Karpas-422 (cell line): Measurements from ENCODE around the gene ZFAND3. TPM values are rescaled to one million over a fixed set of nuclear protein-coding genes. Genes with fewer than 3 reads are reported as not detected.

ENCODE experiments used
- DNase-seq: peaks from one replicate; pipeline ENCODE4 v3.0.0-alpha.2; 2015
- H2AFZ ChIP-seq: fragments of 200-600 bp; sonication (generic); 2 replicates; pipeline ENCODE4 v1.6.1; 2014; ENCODE audit warnings: antibody characterized with exemption, low read length, mixed read lengths
- H3K27ac ChIP-seq: fragments of 200-600 bp; sonication (generic); 2 replicates; pipeline ENCODE4 v1.5.1; 2014; ENCODE audit warnings: mild to moderate bottlenecking, low read length, moderate library complexity
- H3K27me3 ChIP-seq: fragments of 200-600 bp; sonication (generic); 2 replicates; pipeline ENCODE4 v1.6.1; 2014; ENCODE audit warnings: low read length, mixed read lengths
- H3K36me3 ChIP-seq: fragments of 200-600 bp; sonication (generic); 2 replicates; pipeline ENCODE4 v1.6.1; 2014; ENCODE audit warnings: low read length, mixed read lengths; ENCODE audit not compliant: insufficient read depth
- H3K4me1 ChIP-seq: fragments of 200-600 bp; sonication (generic); 2 replicates; pipeline ENCODE4 v1.6.1; 2014; ENCODE audit warnings: mild to moderate bottlenecking, low read length, mixed read lengths
- H3K4me2 ChIP-seq: fragments of 200-600 bp; sonication (generic); 2 replicates; pipeline ENCODE4 v1.6.1; 2014; ENCODE audit warnings: low read length, low read depth, mild to moderate bottlenecking; ENCODE audit not compliant: poor library complexity, severe bottlenecking
- H3K4me3 ChIP-seq: fragments of 200-600 bp; sonication (generic); 2 replicates; pipeline ENCODE4 v1.5.1; 2014; ENCODE audit warnings: mild to moderate bottlenecking, antibody characterized with exemption, low read length, mixed read lengths
- H3K79me2 ChIP-seq: fragments of 200-600 bp; sonication (generic); 2 replicates; pipeline ENCODE4 v1.6.1; 2014; ENCODE audit warnings: mild to moderate bottlenecking, low read length, mixed read lengths
- H3K9ac ChIP-seq: fragments of 200-600 bp; sonication (generic); 2 replicates; pipeline ENCODE4 v1.6.0; 2014; ENCODE audit warnings: low read length
- H3K9me2 ChIP-seq: fragments of 200-600 bp; sonication (generic), shearing (Covaris generic); replicated peaks from 2 replicates; pipeline ENCODE4 v1.6.0; 2014; ENCODE audit warnings: mild to moderate bottlenecking, low read length, moderate library complexity; ENCODE audit not compliant: insufficient read depth
- H3K9me3 ChIP-seq: fragments of 300-700, 200-600 bp; sonication (generic); 2 replicates; pipeline ENCODE4 v1.6.1; 2014; ENCODE audit warnings: low read length, mixed read lengths
- H4K20me1 ChIP-seq: fragments of 200-600 bp; sonication (generic); 2 replicates; pipeline ENCODE4 v1.6.1; 2014; ENCODE audit warnings: mild to moderate bottlenecking, antibody characterized with exemption, low read length, low read depth; ENCODE audit not compliant: insufficient read depth
- total RNA-seq: library from RNA; depleted of rRNA; stranded (reverse); fragments of >200 nt; shearing (Covaris generic); gene quantifications from 2 replicates; pipeline ENCODE4 v1.2.3, GENCODE V29; 2014; ENCODE audit warnings: low replicate concordance

The ZFAND3 gene
- total RNA-seq, 1 experiment from 2014 or later = 4.0 TPM

DNA sequence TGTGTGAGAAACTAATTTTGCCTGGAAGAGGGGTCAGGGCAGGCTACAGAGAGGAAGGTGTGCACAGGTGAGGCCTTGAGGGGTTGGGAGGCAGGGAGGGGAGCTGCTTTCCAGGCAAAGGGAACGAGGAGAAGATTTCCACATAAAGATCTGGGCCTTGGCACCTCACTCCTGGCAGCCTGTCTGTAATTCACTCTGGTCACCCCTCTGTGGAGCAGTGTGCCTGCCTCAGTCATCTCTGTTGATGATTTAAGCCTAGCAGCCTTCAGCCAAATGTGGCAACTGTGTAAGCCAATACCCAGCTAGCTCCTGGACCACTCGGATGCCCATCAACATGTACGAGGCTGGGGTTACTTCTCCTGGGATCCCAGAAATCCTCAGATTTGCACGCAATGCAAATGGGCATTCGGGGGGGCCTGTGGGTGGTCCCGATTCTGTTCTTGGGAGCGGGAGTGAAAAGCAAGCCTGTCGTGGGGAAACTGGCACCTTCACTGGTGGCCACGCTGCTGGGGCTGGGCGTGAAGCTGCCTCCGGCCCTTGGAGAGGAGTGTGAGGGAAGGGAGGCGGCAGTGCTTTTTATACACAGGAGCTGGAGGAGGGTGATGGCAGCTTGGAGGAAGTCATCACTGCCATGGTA, 360.4 kb downstream of the ZFAND3 start:
- H3K9me2 ChIP-seq = no peaks in the 10 kb centered on the region

DNA sequence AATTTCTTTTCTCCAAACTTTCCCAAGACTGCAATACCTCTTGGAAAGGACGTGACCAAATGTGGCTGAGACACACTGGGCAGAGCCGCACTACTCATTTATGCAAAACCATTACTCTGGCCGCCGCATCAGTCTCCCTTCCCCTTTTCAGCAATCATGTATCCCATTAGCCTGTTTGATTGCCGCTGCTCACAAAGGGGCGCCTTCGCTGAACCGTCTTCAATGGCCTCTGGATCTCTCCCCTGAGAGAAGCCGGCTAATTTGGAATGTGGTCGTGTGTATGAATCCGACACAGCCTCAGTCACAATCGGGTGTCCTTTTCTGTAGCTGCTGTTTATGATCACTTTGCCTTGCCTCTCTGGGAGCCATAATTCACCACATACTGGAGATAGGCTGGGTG, 361.1 kb downstream of the ZFAND3 start:
- peaks cover 4% of the 10 kb centered on the region; the same call in 1 of the 2 replicates for H4K20me1 ChIP-seq
- H3K27me3 ChIP-seq = no peaks in the 10 kb centered on the region
- H3K9ac ChIP-seq = no peak overlapping the region
- no peak overlapping the region for H2AFZ ChIP-seq
- H3K4me3 ChIP-seq = no peak overlapping the region
- H3K36me3 ChIP-seq = no peaks in the 10 kb centered on the region
- no peaks in the 10 kb centered on the region for H3K4me1 ChIP-seq
- no peaks in the 10 kb centered on the region for H3K9me3 ChIP-seq
- no peak for DNase-seq
- no peaks in the 10 kb centered on the region for H3K79me2 ChIP-seq
- no peaks in the 10 kb centered on the region for H3K9me2 ChIP-seq
- H3K27ac ChIP-seq = no peak overlapping the region
- H3K4me2 ChIP-seq = no peak overlapping the region

More for the DNA sequence above, 360.4 kb downstream of the ZFAND3 start:
- H3K4me3 ChIP-seq = no peak overlapping the region
- H4K20me1 ChIP-seq = no peaks in the 10 kb centered on the region
- no peak overlapping the region for H3K4me2 ChIP-seq
- no peak for DNase-seq
- H3K9me3 ChIP-seq = no peaks in the 10 kb centered on the region
- H3K27ac ChIP-seq = no peak overlapping the region
- no peak overlapping the region for H3K9ac ChIP-seq
- H3K4me1 ChIP-seq = no peaks in the 10 kb centered on the region
- no peaks in the 10 kb centered on the region for H3K79me2 ChIP-seq
- H3K36me3 ChIP-seq = no peaks in the 10 kb centered on the region
- no peaks in the 10 kb centered on the region for H3K27me3 ChIP-seq
- H2AFZ ChIP-seq = no peak overlapping the region

DNA sequence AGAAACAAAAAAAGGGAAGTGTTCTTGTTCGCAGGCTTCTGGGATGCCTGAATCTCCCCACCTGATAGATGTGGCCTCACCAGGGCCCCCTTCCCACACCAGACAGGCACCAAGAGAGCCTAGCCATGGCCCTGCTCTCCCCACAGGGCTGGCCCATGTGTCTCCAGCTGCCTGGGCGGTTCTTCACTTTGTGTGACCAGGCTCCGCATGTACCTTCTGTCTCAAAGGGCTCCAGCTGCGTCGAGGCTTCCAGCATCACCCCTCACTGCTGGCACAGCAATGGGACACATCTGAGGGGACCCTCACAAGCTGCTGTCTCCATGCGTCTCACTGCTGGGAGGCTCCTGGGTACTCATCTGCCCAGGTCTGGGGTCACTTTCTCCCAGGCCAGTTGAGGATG, 362.9 kb downstream of the ZFAND3 start:
- Histone ChIP-seq H3K36me3 (no peaks in the 10 kb centered on the region), H3K9me2 (no peaks in the 10 kb centered on the region), H3K4me3 (no peak overlapping the region), H3K9me3 (no peaks in the 10 kb centered on the region), H3K27ac (no peak overlapping the region), H3K79me2 (no peaks in the 10 kb centered on the region), H2AFZ (no peak overlapping the region), H3K4me1 (no peaks in the 10 kb centered on the region), H3K27me3 (no peaks in the 10 kb centered on the region), H3K4me2 (no peak overlapping the region), H3K9ac (no peak overlapping the region), H4K20me1 (peaks cover 4% of the 10 kb centered on the region; the same call in 1 of the 2 replicates)
- DNase-seq = no peak

DNA sequence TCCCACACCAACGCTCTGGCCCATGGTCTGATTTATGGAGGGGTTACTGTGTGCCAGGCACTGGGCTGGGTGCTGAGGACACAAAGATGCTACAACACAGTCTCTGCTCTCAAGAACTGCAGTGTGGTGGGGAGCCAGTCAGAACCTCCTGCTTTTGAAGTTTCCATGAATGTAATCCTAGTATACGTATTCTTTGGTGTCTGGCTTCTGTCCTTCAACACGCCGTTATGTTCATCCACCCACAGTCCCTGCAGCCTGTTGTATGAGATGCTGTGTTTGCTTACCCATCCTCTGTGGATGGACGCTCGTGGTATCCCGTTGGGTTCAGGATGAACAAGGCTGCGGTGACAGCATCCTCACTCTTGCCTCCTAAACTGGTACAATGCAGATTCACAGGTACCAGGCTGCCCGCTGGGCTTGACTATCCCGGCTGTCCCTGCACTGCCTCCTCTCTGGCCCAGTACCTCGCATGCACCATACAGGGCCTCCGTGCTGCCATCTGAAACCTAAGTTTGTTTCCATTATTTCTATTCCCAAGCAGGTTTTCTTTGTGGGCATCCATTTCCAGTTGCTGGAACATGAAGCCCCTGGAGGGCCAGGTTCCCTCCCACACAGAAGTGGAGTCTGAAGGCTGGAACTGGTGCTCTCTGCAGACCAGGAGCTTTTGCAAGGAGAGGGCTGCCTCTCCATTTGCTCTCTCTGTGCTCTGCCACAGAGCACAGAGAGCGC, 364.5 kb downstream of the ZFAND3 start:
- Histone ChIP-seq H3K4me3 (no peak overlapping the region), H3K79me2 (no peaks in the 10 kb centered on the region), H3K9ac (no peak overlapping the region), H3K27ac (no peak overlapping the region), H3K9me3 (no peaks in the 10 kb centered on the region), H2AFZ (no peak overlapping the region), H3K36me3 (no peaks in the 10 kb centered on the region), H3K9me2 (no peaks in the 10 kb centered on the region), H4K20me1 (peaks cover 4% of the 10 kb centered on the region; the same call in 1 of the 2 replicates), H3K4me1 (no peaks in the 10 kb centered on the region), H3K27me3 (no peaks in the 10 kb centered on the region), H3K4me2 (no peak overlapping the region)
- no peak for DNase-seq

DNA sequence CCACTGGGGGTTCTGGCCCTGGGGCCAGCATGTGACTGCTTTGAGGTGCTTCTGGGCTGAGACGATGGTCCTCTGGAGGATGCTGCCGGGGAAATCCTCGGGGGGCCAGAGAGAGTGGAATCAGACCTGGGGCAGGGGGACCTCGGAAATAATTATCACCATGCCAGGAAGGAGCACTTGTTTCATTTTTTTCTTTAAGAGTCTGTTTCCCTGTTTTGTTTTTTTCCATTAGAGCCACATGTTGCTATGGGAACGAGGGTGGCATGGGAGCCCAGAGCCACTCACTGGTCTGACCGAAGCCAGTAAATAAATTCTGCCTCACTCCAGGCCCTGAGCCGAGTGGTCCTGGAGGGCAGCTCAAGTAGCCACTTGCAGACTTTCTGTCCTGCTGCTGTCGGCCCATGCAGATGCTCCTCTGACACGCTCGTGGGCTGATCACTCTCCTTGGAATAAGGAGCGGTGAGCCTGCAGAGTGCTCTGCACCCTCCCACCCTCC, 365.1 kb downstream of the ZFAND3 start:
- H3K4me2 ChIP-seq = no peak overlapping the region
- peaks cover 4% of the 10 kb centered on the region; the same call in 1 of the 2 replicates for H4K20me1 ChIP-seq
- no peak overlapping the region for H3K9ac ChIP-seq
- no peaks in the 10 kb centered on the region for H3K36me3 ChIP-seq
- H3K79me2 ChIP-seq = no peaks in the 10 kb centered on the region
- no peaks in the 10 kb centered on the region for H3K4me1 ChIP-seq
- H3K27ac ChIP-seq = no peak overlapping the region
- no peak overlapping the region for H2AFZ ChIP-seq
- H3K27me3 ChIP-seq = no peaks in the 10 kb centered on the region
- no peaks in the 10 kb centered on the region for H3K9me2 ChIP-seq
- no peaks in the 10 kb centered on the region for H3K9me3 ChIP-seq
- no peak overlapping the region for H3K4me3 ChIP-seq
- no peak for DNase-seq

DNA sequence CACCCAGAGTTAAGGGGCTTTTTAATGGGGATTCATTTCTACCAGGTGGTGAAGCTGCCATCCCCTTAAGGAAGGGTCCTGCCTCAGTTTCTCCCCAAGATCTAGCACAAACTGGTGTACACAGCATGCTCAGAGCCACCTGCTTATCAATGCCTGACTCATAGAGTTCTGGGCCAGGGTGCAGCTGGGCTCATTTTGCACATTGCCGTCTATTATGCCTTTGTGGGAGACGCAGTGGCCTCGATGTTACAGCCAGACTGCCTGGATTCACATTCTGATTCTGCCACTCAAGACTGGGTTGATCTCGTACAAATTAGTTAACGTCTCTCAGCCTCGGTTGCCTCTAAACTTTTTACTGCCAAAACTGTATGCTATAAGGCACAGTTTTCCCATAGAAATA, 365.7 kb downstream of the ZFAND3 start:
- Histone ChIP-seq H3K4me3 (no peak overlapping the region), H3K27ac (no peak overlapping the region), H3K79me2 (no peaks in the 10 kb centered on the region), H3K9me2 (no peaks in the 10 kb centered on the region), H3K9me3 (no peaks in the 10 kb centered on the region), H2AFZ (no peak overlapping the region), H3K4me1 (no peaks in the 10 kb centered on the region), H3K4me2 (no peak overlapping the region), H4K20me1 (peaks cover 4% of the 10 kb centered on the region; the same call in 1 of the 2 replicates), H3K9ac (no peak overlapping the region), H3K36me3 (no peaks in the 10 kb centered on the region), H3K27me3 (no peaks in the 10 kb centered on the region)
- DNase-seq = no peak

DNA sequence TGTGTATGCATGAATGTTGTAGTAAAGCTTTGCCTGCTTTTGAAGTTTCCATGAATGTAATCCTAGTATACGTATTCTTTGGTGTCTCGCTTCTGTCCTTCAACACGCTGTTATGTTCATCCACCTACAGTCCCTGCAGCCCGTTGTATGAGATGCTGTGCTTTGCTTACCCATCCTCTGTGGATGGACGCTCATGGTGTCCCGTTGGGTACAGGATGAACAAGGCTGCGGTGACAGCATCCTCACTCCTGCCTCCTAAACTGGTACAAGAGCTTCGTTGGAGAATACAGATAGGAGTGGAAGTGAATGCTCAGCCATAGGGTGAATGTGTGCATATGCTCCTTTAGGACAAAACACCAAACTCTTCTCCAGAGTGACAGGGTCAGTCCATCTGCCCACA, 366.2 kb downstream of the ZFAND3 start:
- no peak overlapping the region for H2AFZ ChIP-seq
- H3K4me1 ChIP-seq = no peaks in the 10 kb centered on the region
- no peaks in the 10 kb centered on the region for H3K79me2 ChIP-seq
- H3K36me3 ChIP-seq = no peaks in the 10 kb centered on the region
- H3K4me2 ChIP-seq = no peak overlapping the region
- H3K9ac ChIP-seq = no peak overlapping the region
- H3K4me3 ChIP-seq = no peak overlapping the region
- no peak for DNase-seq
- H3K27me3 ChIP-seq = no peaks in the 10 kb centered on the region
- no peaks in the 10 kb centered on the region for H3K9me3 ChIP-seq
- H3K27ac ChIP-seq = no peak overlapping the region
- H3K9me2 ChIP-seq = no peaks in the 10 kb centered on the region
- peaks cover 4% of the 10 kb centered on the region; the same call in 1 of the 2 replicates for H4K20me1 ChIP-seq

DNA sequence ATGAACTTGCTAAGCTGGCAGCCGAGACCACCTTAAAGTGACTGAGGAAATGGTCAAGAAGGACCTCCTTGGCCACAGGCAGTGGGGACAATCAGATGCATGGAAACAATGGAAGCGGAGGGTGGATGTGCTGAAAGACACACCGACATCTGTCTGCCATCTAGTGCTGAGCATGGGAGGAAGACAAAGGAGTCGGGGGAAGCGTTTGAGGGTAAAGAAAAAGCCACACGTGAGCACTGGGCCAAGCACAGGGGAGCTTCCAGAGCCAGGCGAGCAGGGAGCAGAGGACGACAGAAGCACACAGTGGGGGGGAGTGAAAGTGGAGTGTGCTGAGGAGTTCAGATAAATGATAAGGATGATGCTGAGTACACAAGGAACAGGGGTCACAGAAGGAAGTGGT, 367.8 kb downstream of the ZFAND3 start:
- Histone ChIP-seq H4K20me1 (peaks cover 4% of the 10 kb centered on the region; the same call in 1 of the 2 replicates), H3K9ac (no peak overlapping the region), H2AFZ (no peak overlapping the region), H3K9me3 (no peaks in the 10 kb centered on the region), H3K4me3 (no peak overlapping the region), H3K4me2 (no peak overlapping the region), H3K36me3 (no peaks in the 10 kb centered on the region), H3K27ac (no peak overlapping the region), H3K9me2 (no peaks in the 10 kb centered on the region), H3K27me3 (no peaks in the 10 kb centered on the region), H3K4me1 (no peaks in the 10 kb centered on the region), H3K79me2 (no peaks in the 10 kb centered on the region)
- no peak for DNase-seq
